HEK293 (cell line): ENCODE data around the gene FAIM.

Experiments
- ZNF146 ChIP-seq: fragments of 450-650 bp; formaldehyde crosslinking; IDR thresholded peaks from 2 replicates; pipeline ENCODE4 v1.5.1; 2016; ENCODE audit warnings: missing biosample characterization, missing genetic modification characterization
- ZNF223 ChIP-seq: fragments of 450-650 bp; formaldehyde crosslinking; IDR thresholded peaks from 2 replicates; pipeline ENCODE4 v1.5.1; 2016; ENCODE audit warnings: missing biosample characterization, missing genetic modification characterization
- ZNF24 ChIP-seq: fragments of 450-650 bp; formaldehyde crosslinking; IDR thresholded peaks from 2 replicates; pipeline ENCODE4 v1.5.1; 2016; ENCODE audit warnings: missing biosample characterization, missing genetic modification characterization
- ZNF623 ChIP-seq: fragments of 450-650 bp; formaldehyde crosslinking; IDR thresholded peaks from 2 replicates; pipeline ENCODE4 v1.5.1; 2016; ENCODE audit warnings: missing biosample characterization, missing genetic modification characterization

The FAIM gene

GRCh38 chr3:138682648-138683047 lies 74.1 kb downstream of the FAIM start (continued):
- TF ChIP-seq ZNF24 (tag by site-specific recombination) (no peak), ZNF623 (no peak), ZNF146 (tag by site-specific recombination) (no peak), ZNF223 (tag by site-specific recombination) (no peak)
